HG03196 (cell line): Measurements from ENCODE around the gene NT5DC4.
A peak's percentile ranks its signal among the peaks of the same experiment; 100 is the strongest.

Source experiments
- ATAC-seq: cut with Tn5 transposase; IDR thresholded peaks from one replicate; pipeline ENCODE4 v1.9.1; 2021; ENCODE audit not compliant: unreplicated experiment

Gene NT5DC4

DNA sequence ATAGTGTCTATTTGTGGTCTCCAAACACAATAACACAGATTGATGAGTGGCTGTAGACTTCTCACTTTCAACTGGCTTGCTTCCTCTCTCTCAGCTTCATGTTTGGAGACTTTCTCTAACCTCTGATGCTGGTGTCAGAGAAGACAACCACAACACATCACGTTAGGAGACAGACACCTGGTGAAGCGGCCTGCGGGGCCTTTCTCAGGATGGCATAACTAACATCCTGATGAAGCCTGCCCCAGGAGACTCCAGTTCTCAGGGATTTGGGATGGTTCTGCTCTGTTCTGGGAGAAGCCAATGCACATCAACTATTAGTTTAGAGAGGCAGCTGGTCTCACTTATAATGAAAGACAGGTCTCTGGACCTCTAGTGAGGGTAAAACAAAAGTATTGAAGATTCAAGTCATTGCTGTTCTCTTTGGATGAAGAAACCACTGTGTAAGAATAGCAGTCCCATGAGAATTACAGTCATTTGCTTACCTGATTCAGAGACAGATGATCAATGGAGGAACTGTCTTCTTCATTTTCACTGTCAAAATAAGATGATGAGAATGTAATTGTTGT lies 61.5 kb downstream of the NT5DC4 start:
- peak; percentile 72 for ATAC-seq

DNA sequence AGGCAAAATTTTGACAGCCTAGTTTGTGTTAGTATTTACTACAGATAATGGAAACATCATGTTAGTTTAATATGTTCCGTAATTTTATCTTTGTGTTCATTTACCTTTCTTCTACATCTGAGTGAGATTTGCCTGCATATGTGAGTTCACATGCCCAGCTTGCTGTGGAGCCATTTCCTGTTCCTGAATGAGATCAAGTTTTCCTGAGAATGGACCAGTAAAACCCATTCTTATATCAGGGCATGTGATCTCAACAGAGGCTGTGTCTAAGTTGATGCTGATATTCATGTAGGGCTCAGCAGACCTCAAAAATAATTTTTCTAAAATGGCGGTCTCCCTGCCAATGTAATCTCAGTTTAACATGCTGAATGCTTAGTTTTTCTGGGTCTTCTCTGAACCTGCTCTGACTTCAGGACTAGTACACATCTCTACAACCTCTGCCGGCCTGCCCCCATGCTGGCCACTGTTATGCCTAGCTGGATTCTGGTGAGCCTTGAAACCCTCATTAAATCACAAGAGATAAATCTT lies 62.4 kb downstream of the NT5DC4 start:
- no peak for ATAC-seq

DNA sequence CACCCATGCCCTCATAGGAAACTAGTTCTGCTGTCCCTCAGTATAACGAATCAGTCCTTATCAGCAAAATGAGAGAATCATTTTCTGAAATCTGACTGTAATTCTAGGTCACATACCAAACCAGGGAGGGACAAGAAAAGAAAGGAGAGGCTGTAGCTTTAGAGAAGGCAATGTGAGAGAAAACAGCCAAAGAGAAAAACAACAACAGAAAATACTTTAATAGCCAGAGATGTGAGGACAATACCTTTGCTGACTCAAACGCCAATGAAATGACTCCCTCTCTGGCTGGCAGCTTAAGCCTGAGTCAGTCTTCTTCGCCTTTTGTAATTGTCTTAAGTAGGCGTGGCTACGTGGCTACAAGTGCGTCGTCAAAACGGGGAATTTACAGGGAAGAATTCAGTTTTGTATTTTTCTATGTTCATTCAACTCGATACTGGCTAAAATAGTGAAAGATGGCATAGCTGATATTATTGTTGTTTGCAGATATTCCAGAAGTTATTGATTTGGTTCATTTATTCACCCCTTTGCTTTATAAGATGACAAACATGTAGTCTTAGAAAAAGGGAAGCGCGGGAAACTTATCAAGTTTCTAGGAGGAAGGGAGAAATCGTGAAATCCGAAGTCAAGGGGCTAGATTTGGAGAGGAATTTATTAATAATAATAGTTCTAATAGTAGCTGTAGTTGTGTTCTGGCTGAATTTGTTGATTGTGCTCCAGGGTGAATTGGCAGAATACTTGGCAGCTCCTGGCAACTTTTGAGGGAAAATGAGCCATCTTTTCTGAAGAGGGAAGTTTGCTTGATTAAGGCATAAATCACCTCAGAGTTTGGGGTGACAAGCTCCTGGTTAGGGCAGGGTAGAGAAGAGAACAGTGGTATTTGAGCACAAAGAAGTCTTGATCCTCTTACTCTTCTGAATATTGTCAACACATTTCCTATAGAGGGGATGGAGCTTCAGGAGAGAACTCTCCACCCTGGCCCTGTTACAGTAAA lies 63.7 kb downstream of the NT5DC4 start, which contains the start of gene IL1A:
IL1A (minus strand) TSS at position 295 of the 991 bp plus-strand sequence. CDS start 723 bp downstream, outside the sequence.
- ATAC-seq: no peak

DNA sequence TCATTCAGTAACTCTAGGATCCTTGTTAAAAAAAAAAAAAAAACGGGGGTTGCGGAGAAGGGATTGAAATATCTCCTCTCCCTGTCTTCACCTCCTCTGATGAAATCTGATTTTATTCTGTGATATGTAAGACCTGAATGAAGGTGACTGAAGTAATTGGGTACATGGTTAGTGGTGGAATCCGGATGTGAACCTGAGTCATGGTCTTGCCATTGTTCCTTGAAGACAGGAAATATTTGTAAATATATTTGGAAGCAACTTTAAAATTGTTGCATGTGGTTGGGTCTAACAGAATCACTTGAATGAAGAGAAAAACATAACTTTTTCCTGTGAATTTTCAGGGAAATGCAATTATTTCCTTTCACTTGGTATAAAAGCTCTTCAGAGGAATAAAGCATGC lies 66.5 kb downstream of the NT5DC4 start:
- ATAC-seq: no peak

DNA sequence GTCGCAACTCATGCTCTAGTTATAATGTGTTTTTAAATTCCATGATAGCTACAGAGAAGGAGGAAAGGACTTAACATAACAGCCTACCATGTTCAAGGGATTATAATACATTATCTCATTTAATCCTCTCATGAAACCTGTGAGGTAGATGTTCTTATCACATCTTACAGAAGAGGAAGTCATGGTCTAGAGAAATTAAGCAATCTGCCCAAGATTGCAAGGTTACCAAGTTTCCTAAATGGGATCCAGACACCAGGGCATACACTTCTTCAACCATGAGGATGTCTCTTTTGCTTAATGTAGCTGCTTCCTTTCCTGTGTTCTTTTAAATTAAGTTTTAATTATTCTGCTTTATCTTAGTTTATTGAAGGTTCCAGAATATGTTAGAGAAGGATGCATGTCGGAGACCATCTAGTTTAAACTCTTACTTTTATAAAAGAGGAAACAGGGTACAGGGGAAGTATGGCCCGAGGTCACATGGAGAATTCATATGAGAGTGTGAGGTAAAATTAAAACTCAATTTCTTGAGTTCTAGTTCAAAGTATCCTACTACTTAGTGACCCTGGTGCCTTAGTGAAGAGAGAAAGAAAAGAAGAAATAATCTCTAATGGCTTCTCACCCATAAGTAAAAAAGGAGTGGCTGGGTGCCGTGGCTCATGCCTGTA lies 67.0 kb downstream of the NT5DC4 start:
- ATAC-seq: no peak

DNA sequence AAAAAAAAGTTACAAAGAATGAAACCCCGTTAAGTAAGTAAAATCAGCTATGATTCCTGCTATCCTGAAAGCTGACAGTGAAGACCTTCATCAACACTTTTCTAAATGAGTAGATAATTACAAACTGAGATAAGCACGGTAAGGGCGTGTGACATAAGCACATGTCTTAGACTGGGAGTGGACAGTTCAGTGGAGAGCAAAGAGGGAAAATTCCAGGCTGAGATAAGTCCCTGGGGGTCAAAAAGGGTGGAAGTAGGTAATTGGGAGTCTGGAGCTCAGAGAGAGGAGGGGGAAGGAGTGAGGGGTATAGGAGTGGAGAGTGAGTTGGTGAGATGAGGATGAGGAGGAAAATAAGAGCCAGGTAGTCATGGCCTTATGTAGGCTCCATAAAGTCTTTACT lies 67.8 kb downstream of the NT5DC4 start:
- no peak for ATAC-seq
